Posterior vena cava (tissue), 2 donors: ENCODE measurements around the gene OR5I1. TPM values are rescaled to one million over a fixed set of nuclear protein-coding genes. Genes with fewer than 3 reads are reported as not detected.
"Not testable (repeated sequence)": the region's sequence is repeated elsewhere in the genome, so short reads cannot be mapped to it uniquely, and the experiment has no call there.

Experiments
- DNase-seq: peaks from one replicate; pipeline ENCODE4 v3.0.0-alpha.2; 2020; ENCODE audit warnings: low spot score
- intact Hi-C, 2 donors: fragments of 100-400 bp; cut with DNase I; formaldehyde crosslinking; loops; one replicate each; pipeline versions ENCODE4 v1.14.1 to v1.14.2; 2022 to 2023
- long read RNA-seq, 2 donors: library from polyadenylated mRNA; unstranded; transcript quantifications; one replicate each; pipeline ENCODE4 v2.0.0, GENCODE V29; 2020 to 2021
- total RNA-seq, 2 donors: library from RNA; stranded (reverse); fragmentation: NEBNext Ultra II Directional; extraction: Animal tissue kit (Norgen Biotek cat#: 25700); gene quantifications; one replicate each; pipeline ENCODE4 v1.2.1, GENCODE V29; 2021
- donor health status: DM: yes; HTN: yes; CAD: no.
- donor health status: DM: yes; HTN: yes; CAD: no.

Gene OR5I1
- not detected for total RNA-seq
- long read RNA-seq, donor 1, result 0 reads
- long read RNA-seq, donor 2, result 0 reads

- intact Hi-C loops, result no loop called here
- no peak for DNase-seq
Observed at GRCh38 chr11:55936300-55936699, at the start of gene OR5I1. Gene OR5I1 (minus strand): TSS chr11:55936400. CDS start chr11:55936400, 0 bp downstream.

- intact Hi-C loops, result no loop called here
- DNase-seq, result no peak
Observed at GRCh38 chr11:55970935-55971334, 34.7 kb upstream of the OR5I1 start.

- intact Hi-C loops, result no loop called here
- DNase-seq, result no peak
Observed at GRCh38 chr11:55969845-55970244, 33.6 kb upstream of the OR5I1 start, which contains the start of gene OR10AG1. Gene OR10AG1 (minus strand): TSS chr11:55969945. CDS start chr11:55969907, 38 bp downstream.

GRCh38 chr11:55967914-55968313, 31.7 kb upstream of the OR5I1 start:
- intact Hi-C loops, result no loop called here
- DNase-seq, result no peak

- DNase-seq, result no peak
- intact Hi-C loops, result no loop called here
Observed at GRCh38 chr11:55966391-55966790, 30.2 kb upstream of the OR5I1 start.

- intact Hi-C loops, result no loop called here
- no peak for DNase-seq
Observed at GRCh38 chr11:55956521-55956920, 20.3 kb upstream of the OR5I1 start.

GRCh38 chr11:55949330-55949729, 13.1 kb upstream of the OR5I1 start:
- DNase-seq, result no peak
- intact Hi-C loops, result no loop called here

- intact Hi-C loops, result no loop called here
- no peak for DNase-seq
Observed at GRCh38 chr11:55942785-55943392, 6.7 kb upstream of the OR5I1 start.

- intact Hi-C loops, result no loop called here
- DNase-seq, result no peak
Observed at GRCh38 chr11:55920537-55920936, 15.7 kb downstream of the OR5I1 start.

GRCh38 chr11:55914482-55914881, 21.7 kb downstream of the OR5I1 start, which contains the start of gene OR5W2:
Gene OR5W2 (minus strand): TSS chr11:55914582. CDS start chr11:55914582, 0 bp downstream.
- DNase-seq, result no peak
- intact Hi-C loops, result no loop called here

GRCh38 chr11:55902308-55902707, 33.9 kb downstream of the OR5I1 start:
- intact Hi-C loops, result no loop called here
- DNase-seq, result no peak

- no peak for DNase-seq
- intact Hi-C loops, result no loop called here
Observed at GRCh38 chr11:55895216-55895615, 41.0 kb downstream of the OR5I1 start.

- DNase-seq, intact Hi-C loops: not testable (repeated sequence)
Observed at GRCh38 chr11:55885481-55885880, 50.7 kb downstream of the OR5I1 start.

Other genes with a start within 250 kb of the OR5I1 start
- gene OR5D13, start 163.0 kb downstream of the OR5I1 start, total RNA-seq, result not detected
- gene OR5D14, start 140.8 kb downstream of the OR5I1 start, total RNA-seq, result not detected
- gene OR5L1, start 125.0 kb downstream of the OR5I1 start, total RNA-seq, result not detected
- not detected for gene OR5D18, start 116.8 kb downstream of the OR5I1 start, total RNA-seq
- not detected for gene OR5L2, start 109.2 kb downstream of the OR5I1 start, total RNA-seq
- not detected for gene OR5D16, start 97.6 kb downstream of the OR5I1 start, total RNA-seq
- not detected for gene TRIM51, start 53.1 kb downstream of the OR5I1 start, total RNA-seq
- not detected for gene OR5W2, start 21.8 kb downstream of the OR5I1 start, total RNA-seq
- gene OR10AG1, start 33.5 kb upstream of the OR5I1 start, total RNA-seq, result not detected
- not detected for gene OR5F1, start 58.2 kb upstream of the OR5I1 start, total RNA-seq
- gene OR5AS1, start 91.3 kb upstream of the OR5I1 start, total RNA-seq, result not detected
- not detected for gene OR8I2, start 156.9 kb upstream of the OR5I1 start, total RNA-seq
- gene OR8H2, start 167.3 kb upstream of the OR5I1 start, total RNA-seq, result not detected
- gene OR8H3, start 186.0 kb upstream of the OR5I1 start, total RNA-seq, result not detected
- gene OR8J3, start 203.8 kb upstream of the OR5I1 start, total RNA-seq, result not detected
- gene OR8K5, start 223.9 kb upstream of the OR5I1 start, total RNA-seq, result not detected
- not detected for gene OR5J2, start 240.2 kb upstream of the OR5I1 start, total RNA-seq